ENCODE results near the gene DEPDC5. TPM values are rescaled to one million over a fixed set of nuclear protein-coding genes. Genes with fewer than 3 reads are reported as not detected.
A peak's percentile ranks its signal among the peaks of the same experiment; 100 is the strongest.

Gene DEPDC5
- total and polyA plus RNA-seq, 10 of the 15 experiments (the other 5 are each of a cell fraction or from before 2014, with no cell fraction given) = 3.0 to 38.9 (median 22.8) TPM

GRCh38 chr22:31844941-31845340, 91.1 kb downstream of the DEPDC5 start (continued):
- TF ChIP-seq, protein P1, sequence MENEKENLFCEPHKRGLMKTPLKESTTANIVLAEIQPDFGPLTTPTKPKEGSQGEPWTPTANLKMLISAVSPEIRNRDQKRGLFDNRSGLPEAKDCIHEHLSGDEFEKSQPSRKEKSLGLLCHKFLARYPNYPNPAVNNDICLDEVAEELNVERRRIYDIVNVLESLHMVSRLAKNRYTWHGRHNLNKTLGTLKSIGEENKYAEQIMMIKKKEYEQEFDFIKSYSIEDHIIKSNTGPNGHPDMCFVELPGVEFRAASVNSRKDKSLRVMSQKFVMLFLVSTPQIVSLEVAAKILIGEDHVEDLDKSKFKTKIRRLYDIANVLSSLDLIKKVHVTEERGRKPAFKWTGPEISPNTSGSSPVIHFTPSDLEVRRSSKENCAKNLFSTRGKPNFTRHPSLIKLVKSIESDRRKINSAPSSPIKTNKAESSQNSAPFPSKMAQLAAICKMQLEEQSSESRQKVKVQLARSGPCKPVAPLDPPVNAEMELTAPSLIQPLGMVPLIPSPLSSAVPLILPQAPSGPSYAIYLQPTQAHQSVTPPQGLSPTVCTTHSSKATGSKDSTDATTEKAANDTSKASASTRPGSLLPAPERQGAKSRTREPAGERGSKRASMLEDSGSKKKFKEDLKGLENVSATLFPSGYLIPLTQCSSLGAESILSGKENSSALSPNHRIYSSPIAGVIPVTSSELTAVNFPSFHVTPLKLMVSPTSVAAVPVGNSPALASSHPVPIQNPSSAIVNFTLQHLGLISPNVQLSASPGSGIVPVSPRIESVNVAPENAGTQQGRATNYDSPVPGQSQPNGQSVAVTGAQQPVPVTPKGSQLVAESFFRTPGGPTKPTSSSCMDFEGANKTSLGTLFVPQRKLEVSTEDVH (IDR thresholded peaks at IDR 0.05; ENCODE audit: low read depth, partially characterized antibody) = no peak
- no peak for TF ChIP-seq WRNIP1 (IDR thresholded peaks at IDR 0.05; ENCODE audit: borderline replicate concordance, low read depth, low read length)
- no peak for TF ChIP-seq KLF5 (IDR thresholded peaks at IDR 0.05; ENCODE audit: partially characterized antibody)
- no peak for TF ChIP-seq SMAD1 (IDR thresholded peaks at IDR 0.05; ENCODE audit: low read depth, partially characterized antibody)
- no peak for TF ChIP-seq ZNF622 (IDR thresholded peaks at IDR 0.05)
- no peak for TF ChIP-seq CREB1 (IDR thresholded peaks at IDR 0.05; ENCODE audit: low read depth)
- no peak for TF ChIP-seq RAD21 (IDR thresholded peaks at IDR 0.05; ENCODE audit: insufficient read depth, low read depth, low read length)
- TF ChIP-seq ZNF24 (IDR thresholded peaks at IDR 0.05) = no peak

GRCh38 chr22:31846161-31847115, 92.6 kb downstream of the DEPDC5 start:
- H3K4me2 ChIP-seq (ENCODE audit: control insufficient read depth, insufficient read depth) = peak overlapping the region; percentile 30; the same call in 1 of the 2 replicates
- ChIA-PET RAD21 (ENCODE audit: unreplicated experiment) (no interaction called here), CTCF (interaction anchor here (0.8 to 1.4 kb wide), 3 partner anchors 13 to 181 kb away, joined by 3 to 4 read pairs (median 3); no protein-coding TSS in a partner anchor), SMC1A (ENCODE audit: uncharacterized antibody, unreplicated experiment) (interaction anchor here (1.1 kb wide), 1 partner anchor 100 kb away, joined by 4 read pairs; no protein-coding TSS in a partner anchor), POLR2A (interaction anchor here (0.8 kb wide), 1 partner anchor 12 kb away, joined by 3 read pairs; no protein-coding TSS in a partner anchor)
- no peaks in the 10 kb centered on the region for H3K79me2 ChIP-seq (ENCODE audit: control insufficient read depth, insufficient read depth, low read length)
- H3K27ac ChIP-seq (ENCODE audit: control insufficient read depth, insufficient read depth) = peak overlapping the region; percentile 51
- no peak overlapping the region for H2AFZ ChIP-seq (ENCODE audit: control insufficient read depth, low read depth, low read length)
- no peaks in the 10 kb centered on the region for H3K9me3 ChIP-seq (replicated peaks; ENCODE audit: control insufficient read depth, insufficient read depth, low read length)
- no peak overlapping the region for H3K9ac ChIP-seq (ENCODE audit: control insufficient read depth, insufficient read depth, low read length)
- peaks cover 18 to 47% of the 10 kb centered on the region in 2 experiments for H3K36me3 ChIP-seq (ENCODE audit: control insufficient read depth in 2 of 2, insufficient read depth in 2 of 2, low read length in 1 of 2)
- H3K4me3 ChIP-seq = no peak overlapping the region
- no peaks in the 10 kb centered on the region for H4K20me1 ChIP-seq (ENCODE audit: control insufficient read depth, insufficient read depth)
- no peaks in the 10 kb centered on the region for H3K27me3 ChIP-seq (replicated peaks in 1 of 2; ENCODE audit: control insufficient read depth in 2 of 2, insufficient read depth in 2 of 2, low read length in 1 of 2)
- peaks cover 13% of the 10 kb centered on the region for H3K4me1 ChIP-seq (ENCODE audit: control insufficient read depth, insufficient read depth, low read length)
- BruUV-seq (replicated peaks) = no TSS peak
- DNase-seq (ENCODE audit: low read depth, low spot score) = no peak
- WGBS (ENCODE audit: insufficient coverage, insufficient replicate concordance, low lambda C conversion rate, missing lambda C conversion rate) = 28% methylated on average over 6 of the region's 6 CpGs
- in situ Hi-C loops (cut with MboI) = no loop called here
- peak; percentile 83 for FAIRE-seq
- peak; percentile 87 for ATAC-seq
- intact Hi-C loops (cut with micrococcal nuclease; ENCODE audit: unreplicated experiment) = no loop called here
- TF ChIP-seq, protein P2, sequence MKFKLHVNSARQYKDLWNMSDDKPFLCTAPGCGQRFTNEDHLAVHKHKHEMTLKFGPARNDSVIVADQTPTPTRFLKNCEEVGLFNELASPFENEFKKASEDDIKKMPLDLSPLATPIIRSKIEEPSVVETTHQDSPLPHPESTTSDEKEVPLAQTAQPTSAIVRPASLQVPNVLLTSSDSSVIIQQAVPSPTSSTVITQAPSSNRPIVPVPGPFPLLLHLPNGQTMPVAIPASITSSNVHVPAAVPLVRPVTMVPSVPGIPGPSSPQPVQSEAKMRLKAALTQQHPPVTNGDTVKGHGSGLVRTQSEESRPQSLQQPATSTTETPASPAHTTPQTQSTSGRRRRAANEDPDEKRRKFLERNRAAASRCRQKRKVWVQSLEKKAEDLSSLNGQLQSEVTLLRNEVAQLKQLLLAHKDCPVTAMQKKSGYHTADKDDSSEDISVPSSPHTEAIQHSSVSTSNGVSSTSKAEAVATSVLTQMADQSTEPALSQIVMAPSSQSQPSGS (IDR thresholded peaks at IDR 0.05; ENCODE audit: low read length) = peak; percentile 36; the same call in 1 of the 2 replicates
- TF ChIP-seq NR2C1 (IDR thresholded peaks at IDR 0.05) (no peak), CHD1 (IDR thresholded peaks at IDR 0.05; ENCODE audit: low read depth, low read length) (no peak), BACH1 (IDR thresholded peaks at IDR 0.05; ENCODE audit: borderline replicate concordance) (no peak)
- TF ChIP-seq, protein P3, sequence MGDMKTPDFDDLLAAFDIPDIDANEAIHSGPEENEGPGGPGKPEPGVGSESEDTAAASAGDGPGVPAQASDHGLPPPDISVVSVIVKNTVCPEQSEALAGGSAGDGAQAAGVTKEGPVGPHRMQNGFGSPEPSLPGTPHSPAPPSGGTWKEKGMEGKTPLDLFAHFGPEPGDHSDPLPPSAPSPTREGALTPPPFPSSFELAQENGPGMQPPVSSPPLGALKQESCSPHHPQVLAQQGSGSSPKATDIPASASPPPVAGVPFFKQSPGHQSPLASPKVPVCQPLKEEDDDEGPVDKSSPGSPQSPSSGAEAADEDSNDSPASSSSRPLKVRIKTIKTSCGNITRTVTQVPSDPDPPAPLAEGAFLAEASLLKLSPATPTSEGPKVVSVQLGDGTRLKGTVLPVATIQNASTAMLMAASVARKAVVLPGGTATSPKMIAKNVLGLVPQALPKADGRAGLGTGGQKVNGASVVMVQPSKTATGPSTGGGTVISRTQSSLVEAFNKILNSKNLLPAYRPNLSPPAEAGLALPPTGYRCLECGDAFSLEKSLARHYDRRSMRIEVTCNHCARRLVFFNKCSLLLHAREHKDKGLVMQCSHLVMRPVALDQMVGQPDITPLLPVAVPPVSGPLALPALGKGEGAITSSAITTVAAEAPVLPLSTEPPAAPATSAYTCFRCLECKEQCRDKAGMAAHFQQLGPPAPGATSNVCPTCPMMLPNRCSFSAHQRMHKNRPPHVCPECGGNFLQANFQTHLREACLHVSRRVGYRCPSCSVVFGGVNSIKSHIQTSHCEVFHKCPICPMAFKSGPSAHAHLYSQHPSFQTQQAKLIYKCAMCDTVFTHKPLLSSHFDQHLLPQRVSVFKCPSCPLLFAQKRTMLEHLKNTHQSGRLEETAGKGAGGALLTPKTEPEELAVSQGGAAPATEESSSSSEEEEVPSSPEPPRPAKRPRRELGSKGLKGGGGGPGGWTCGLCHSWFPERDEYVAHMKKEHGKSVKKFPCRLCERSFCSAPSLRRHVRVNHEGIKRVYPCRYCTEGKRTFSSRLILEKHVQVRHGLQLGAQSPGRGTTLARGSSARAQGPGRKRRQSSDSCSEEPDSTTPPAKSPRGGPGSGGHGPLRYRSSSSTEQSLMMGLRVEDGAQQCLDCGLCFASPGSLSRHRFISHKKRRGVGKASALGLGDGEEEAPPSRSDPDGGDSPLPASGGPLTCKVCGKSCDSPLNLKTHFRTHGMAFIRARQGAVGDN (IDR thresholded peaks at IDR 0.05) = no peak
